Stimulated activated CD4-positive, alpha-beta T cell treated with anti-CD3 and anti-CD28 coated beads, Interleukin-4, amount 100 ng/mL, for 48 hours (primary cell): ENCODE data around the gene UNG.

ENCODE experiments used
- DNase-seq, 2 donors: peaks; one replicate each; pipeline ENCODE4 v3.0.0-alpha.2; 2020; ENCODE audit warnings: low read depth in 2 of 2

Gene UNG

GRCh38 chr12:109089683-109090082, 7.7 kb upstream of the UNG start:
- no peak for DNase-seq

DNA sequence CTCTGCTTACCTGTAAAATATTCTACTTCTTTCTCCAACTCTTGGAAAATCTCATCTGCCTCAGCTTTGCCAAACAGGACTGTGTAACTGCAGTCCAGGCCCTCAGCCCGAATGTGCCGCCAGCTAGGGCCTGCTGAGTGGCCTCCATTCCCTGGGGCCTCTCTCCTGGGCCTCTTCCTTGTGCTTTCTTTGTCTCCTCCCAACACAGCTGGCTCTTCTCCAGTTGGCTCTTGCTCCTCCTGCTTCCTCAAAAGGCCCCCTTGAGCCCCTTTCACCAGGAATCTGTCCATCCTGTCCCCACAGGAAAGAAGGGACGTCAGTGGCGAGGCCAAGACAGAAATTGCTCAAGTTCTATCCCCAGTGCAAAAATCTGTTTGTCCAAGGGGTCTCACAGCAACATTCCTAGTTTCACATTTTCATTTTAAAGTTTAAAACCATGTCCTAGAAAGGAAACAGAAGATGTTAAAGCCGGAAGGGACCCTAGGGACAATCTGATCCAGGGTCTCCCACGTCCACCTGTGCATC, 4.8 kb upstream of the UNG start:
- no peak for DNase-seq

- peak; percentile 91 to 92 for DNase-seq
These were observed 4.1 kb upstream of the UNG start, which contains the start of gene ALKBH2 for GRCh38 chr12:109093022-109093918. TSS of gene ALKBH2 (minus strand) at chr12:109093472. CDS start at chr12:109092786, 686 bp downstream.

DNA sequence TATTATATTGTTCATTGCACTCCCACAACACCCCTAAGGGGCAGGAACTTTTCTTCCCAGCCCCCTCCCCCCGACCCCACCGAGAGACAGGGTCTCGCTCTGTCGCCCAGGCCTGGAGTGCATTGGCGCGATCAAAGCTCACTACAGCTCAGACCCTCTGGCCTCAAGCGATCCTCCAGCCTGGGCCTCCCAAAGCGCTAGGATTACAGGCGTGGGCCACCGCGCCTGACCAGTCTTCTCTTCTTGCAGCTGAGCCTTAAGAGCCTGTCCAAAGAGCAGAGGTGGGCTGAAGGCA, 310 bp upstream of the UNG start:
- no peak for DNase-seq

DNA sequence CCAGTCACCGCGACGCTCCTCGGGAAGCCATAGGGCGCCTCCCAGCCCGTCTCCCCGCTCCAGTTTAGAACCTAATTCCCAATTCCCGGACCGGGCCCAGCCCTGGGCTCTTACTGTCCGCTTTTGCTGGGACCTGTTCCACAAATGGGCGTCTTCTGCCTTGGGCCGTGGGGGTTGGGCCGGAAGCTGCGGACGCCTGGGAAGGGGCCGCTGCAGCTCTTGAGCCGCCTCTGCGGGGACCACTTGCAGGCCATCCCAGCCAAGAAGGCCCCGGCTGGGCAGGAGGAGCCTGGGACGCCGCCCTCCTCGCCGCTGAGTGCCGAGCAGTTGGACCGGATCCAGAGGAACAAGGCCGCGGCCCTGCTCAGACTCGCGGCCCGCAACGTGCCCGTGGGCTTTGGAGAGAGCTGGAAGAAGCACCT, 797 bp downstream of the UNG start:
- no peak for DNase-seq

DNA sequence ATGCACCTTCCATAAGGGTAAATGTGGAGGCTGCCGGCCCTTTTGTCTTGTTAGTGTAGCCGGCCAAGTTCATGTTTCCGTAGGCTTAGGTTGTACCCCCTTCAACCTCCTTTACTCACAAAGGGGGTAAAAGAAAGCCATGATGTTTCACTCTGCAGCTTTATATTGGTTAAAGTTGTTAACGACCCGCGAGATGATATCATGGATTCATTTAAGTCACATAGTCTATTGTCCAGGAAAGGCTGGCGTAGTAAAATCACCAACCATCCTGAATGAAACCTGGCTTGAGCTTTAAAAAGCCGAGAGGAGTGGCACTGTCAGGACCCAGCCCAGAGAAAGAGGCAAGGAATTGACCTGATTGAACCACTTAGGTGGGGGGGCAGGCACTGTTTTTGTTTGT, 1.3 kb downstream of the UNG start:
- no peak for DNase-seq

GRCh38 chr12:109099431-109100020, 2.1 kb downstream of the UNG start:
- no peak for DNase-seq

GRCh38 chr12:109100741-109101140, 3.3 kb downstream of the UNG start:
- no peak for DNase-seq

DNA sequence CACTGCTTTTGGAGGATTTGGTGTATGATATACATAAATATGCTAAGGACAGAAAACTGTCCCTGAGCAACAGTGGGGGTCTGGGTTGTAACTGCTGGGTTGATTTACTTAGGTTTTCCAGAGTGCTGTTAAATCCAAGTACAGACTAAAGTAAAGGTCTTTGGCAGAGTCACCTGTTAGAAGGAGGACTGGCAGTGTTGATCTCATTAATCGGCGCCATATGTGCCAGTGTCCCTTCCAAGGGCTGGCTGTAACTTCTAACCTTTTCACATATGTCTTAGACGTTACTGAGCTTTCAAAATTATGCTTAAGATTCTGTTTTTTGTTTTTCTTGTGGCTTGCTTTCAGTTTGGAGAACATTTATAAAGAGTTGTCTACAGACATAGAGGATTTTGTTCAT, 5.1 kb downstream of the UNG start:
- DNase-seq: no peak

DNA sequence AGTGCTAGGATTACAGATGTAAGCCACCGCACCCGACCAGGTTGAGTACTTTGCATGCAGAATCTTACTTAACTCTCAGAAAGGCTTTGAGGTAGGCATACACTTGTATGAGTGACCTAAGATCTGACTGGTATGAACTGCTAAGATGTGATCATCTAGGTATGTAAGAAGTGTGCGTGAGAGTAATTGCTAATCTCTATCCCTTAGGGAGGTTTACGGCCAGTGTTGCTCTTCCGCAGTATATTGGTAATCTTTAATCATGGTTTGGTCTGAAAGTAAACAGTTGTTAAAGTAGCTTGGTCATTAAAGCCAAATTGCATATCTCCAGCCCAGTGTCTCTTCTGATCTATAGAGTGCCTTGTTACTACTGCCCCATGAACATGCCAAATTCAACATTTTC, 7.8 kb downstream of the UNG start:
- no peak for DNase-seq

DNA sequence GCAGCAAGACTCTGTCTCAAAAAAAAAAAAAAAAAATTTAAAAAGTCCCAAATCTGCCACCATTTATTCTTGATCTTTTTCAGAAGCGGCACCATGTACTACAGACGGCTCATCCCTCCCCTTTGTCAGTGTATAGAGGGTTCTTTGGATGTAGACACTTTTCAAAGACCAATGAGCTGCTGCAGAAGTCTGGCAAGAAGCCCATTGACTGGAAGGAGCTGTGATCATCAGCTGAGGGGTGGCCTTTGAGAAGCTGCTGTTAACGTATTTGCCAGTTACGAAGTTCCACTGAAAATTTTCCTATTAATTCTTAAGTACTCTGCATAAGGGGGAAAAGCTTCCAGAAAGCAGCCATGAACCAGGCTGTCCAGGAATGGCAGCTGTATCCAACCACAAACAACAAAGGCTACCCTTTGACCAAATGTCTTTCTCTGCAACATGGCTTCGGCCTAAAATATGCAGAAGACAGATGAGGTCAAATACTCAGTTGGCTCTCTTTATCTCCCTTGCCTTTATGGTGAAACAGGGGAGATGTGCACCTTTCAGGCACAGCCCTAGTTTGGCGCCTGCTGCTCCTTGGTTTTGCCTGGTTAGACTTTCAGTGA, 12.5 kb downstream of the UNG start:
- no peak for DNase-seq

DNA sequence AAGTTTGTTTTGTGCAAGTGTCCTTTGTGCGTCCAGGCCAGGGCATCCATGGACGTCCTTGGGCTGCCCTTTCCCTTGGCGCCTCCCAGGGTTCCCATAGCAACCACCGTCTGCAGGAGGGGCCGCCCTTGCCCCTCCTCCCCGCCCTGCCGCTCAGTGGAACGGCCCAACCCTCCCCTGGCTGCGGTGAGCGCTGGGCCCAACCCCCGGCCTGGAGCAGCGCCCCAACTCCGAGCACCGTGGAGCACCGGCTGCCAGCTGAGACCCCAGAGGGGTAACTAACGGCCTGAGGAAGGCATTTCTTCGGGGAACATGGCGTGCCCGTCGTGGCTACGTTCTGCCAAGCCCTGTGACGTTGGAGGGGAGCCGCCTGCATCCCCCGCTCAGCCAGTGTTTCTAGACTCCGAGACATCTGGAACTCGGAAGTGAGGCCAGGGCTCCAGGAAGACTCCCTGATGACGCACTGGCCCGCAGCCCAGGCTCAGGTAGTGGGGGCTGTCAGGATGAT, 13.6 kb downstream of the UNG start:
- peak; percentile 34 to 36 for DNase-seq

DNA sequence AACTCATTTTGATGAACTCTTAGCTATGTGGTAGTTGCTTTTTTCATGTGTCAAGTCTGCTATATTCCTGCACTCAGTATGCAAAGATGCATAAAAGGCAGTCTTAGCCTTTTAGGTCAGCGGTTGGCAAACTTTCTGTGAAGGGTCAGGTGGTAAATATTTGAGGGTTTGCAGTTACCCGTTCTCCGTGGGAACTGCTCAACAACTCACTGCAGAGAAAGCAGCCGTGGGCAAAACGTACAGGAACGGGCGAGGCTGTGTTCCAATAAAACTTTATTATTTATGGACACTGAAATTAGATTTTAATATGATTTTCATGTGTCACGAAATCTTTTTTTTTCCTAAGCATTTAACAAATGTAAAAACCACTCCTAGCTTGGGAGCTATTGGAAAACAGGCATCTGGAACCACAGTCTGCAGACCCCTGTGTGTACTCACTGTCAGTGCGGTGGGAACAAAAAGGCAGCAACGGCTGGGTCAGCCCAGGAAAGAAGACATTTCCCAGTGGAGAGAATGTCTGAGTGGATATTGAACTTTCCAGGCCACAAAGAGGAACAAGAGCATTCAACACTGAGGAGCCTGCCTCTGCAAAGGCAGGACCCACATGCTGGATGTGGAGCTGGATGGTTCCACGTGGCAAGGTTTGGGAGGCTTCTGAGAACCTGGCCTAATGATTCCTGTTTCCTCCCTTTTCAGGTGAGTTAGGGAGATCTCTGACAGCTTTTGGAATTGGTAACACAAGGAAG, 15.5 kb downstream of the UNG start:
- DNase-seq: no peak

DNA sequence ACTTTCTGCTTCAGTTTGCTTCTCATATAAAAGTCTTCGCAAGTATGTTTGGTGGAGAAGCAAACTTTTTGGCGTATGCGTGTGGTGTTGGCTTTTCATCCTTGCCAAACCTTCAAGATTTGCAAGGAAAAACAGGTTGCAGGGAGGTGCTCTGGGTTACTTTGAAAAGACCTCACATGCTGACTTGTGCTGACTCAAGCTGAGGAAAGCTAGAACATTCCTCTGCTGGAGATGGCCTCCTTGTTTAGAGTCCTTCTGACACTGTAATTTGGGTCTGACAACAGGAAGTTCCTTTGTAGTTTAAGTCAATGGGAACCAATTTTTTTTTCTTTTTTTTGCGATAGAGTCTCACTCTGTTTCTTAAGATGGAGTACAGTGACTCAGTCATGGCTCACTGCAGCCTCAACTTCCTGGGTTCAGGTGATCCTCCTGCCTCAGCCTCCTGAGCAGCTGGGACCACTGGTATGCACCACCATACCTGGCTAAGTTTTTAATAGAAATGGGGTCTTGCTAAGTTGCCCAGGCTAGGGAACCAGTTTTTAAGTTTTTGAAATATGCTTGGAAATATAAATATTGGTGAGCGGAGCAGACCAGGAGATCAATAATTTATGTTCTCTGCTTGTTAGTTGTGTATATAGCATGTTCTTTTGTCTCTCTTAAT, 16.4 kb downstream of the UNG start:
- no peak for DNase-seq

DNA sequence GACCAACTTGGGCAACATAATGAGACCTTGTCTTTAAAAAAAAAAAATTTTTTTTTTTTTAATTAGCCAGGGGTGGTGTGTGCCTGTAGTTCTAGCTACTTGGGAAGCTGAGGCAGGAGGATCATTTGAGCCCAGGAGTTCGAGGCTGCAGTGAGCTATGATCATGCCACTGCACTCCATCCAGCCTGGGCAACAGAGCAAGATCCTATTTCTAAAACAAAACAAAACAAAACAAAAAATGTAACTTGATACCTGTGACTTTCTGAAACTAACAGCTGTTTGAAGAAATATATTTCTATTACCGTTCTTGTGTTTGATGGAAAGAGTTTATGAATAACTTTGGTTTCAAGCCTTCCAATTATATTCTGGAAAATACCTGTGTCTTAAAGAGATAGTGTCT, 17.2 kb downstream of the UNG start:
- DNase-seq: no peak

GRCh38 chr12:109115404-109115757, 18.0 kb downstream of the UNG start:
- DNase-seq: no peak

DNA sequence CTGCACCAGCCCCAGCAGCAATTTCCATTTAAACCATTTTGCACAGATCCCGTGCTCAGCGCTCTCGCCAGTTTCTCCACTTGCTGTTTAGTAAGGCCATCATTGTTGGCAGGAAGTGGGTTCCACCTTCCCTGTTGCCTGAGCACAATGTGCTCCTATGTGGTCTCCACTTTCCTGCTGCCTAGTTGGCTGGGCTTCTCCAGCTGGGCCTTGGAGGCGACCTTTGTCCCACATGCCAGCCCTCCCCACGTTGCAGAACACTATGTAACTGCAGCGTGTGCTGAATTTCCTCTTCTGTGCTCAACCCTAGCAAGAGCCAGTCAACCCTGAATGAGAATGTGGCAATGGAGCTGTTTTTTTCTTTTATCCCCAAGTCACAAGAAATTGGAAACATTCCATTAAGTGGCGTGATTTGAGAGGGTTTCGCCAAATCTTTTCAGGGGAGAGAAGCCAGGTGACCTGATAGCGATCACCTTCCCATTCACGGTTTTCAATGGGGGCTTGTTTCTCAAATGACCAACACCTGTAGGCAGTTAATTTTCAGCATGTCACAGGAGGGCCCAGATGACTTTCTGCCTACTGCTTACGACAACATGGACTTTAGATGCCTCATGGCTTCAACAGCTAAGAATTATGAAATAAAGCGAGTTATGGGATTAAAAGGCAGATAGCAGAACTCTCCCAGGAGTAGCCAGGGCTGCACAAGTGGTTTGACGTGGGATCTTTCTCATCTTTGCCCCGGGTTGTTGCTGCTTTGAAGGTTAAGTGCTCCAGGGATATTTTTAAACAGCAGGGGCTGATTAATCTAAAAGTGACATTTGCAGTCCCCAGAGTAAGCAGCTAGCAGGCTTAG, 18.6 kb downstream of the UNG start, which contains the start of gene ACACB:
ACACB (plus strand) TSS at position 830 of the 853 bp plus-strand sequence. CDS start 22,819 bp downstream, outside the sequence.
- no peak for DNase-seq

GRCh38 chr12:109116611-109116949, 19.2 kb downstream of the UNG start:
- no peak for DNase-seq

- DNase-seq: no peak
These were observed 22.7 kb downstream of the UNG start for GRCh38 chr12:109120095-109120494.

- DNase-seq: no peak
These were observed 23.2 kb downstream of the UNG start for GRCh38 chr12:109120557-109120956.
